Ascending aorta (tissue), 2 donors: Measurements from ENCODE around the gene ADTRP. TPM values are rescaled to one million over a fixed set of nuclear protein-coding genes. Genes with fewer than 3 reads are reported as not detected.

Experiments
- DNase-seq, 2 donors: peaks; one replicate each; pipeline ENCODE4 v3.0.0-alpha.2; 2019; ENCODE audit warnings: low spot score in 2 of 2
- H3K27ac ChIP-seq, 2 donors: fragments of 200-600 bp; sonication (generic); one replicate each; pipeline ENCODE4 v1.5.1; 2016 to 2017; ENCODE audit warnings: mild to moderate bottlenecking in 1 of 2
- H3K27me3 ChIP-seq: fragments of 200-600 bp; sonication (generic); one replicate; pipeline ENCODE4 v1.5.1; 2017
- H3K36me3 ChIP-seq, 2 donors: fragments of 200-600 bp; sonication (generic); one replicate each; pipeline ENCODE4 v1.5.1; 2016
- H3K4me1 ChIP-seq, 2 donors: fragments of 200-600 bp; sonication (generic); one replicate each; pipeline ENCODE4 v1.5.1; 2016 to 2017; ENCODE audit warnings: mild to moderate bottlenecking in 1 of 2
- H3K4me3 ChIP-seq, 2 donors: fragments of 200-600 bp; sonication (generic); one replicate each; pipeline ENCODE4 v1.5.1; 2016 to 2017; ENCODE audit warnings: mild to moderate bottlenecking in 1 of 2
- H3K9me3 ChIP-seq, 2 donors: fragments of 200-600 bp; sonication (generic); one replicate each; pipeline ENCODE4 v1.5.1; 2016
- intact Hi-C: fragments of 100-400 bp; cut with DNase I; formaldehyde crosslinking; loops from one replicate; pipeline ENCODE4 v1.15.1; 2023
- total RNA-seq: library from RNA; depleted of rRNA; stranded (reverse); fragments of >200 nt; gene quantifications from one replicate; pipeline ENCODE4 v1.1.0, GENCODE V29; 2016
- TF ChIP-seq, protein P1 (sequence below), 3 experiments: fragments of 200-600 bp in 2 of 3; fragments of 450-650 bp in 1 of 3; sonication (generic) in 2 of 3; IDR thresholded peaks; one replicate each; pipeline ENCODE4 v1.5.1; 2016 to 2019; ENCODE audit warnings: antibody characterized with exemption in 3 of 3, mild to moderate bottlenecking in 1 of 3, moderate library complexity in 1 of 3

ADTRP gene
- total RNA-seq, 1 donor from 2014 or later = not detected

DNA sequence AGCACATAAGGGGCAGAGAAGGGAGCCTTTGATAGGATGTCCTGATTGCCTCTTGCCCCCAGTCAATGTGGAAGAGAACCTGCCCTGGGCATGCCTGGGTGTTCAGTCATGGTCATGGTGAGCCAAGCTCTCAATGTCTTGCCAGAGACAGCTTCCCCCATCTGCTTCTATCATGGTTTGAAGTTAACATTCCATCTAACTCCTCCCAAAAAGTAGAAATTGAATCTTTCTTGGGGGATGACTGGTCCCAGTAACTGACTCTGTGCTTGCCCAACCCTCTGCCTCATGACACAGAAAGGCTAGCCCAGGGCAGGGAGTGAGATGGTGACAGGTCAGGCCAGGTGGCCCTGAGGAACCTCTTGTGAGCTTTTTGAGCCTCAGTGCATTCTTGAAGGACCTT is 60.1 kb downstream of the ADTRP start:
- DNase-seq = no peak
- Histone ChIP-seq H3K4me1 (no peaks in the 10 kb centered on the region), H3K9me3 (no peaks in the 10 kb centered on the region), H3K27me3 (no peaks in the 10 kb centered on the region), H3K27ac (no peak overlapping the region), H3K36me3 (no peaks in the 10 kb centered on the region), H3K4me3 (no peak overlapping the region)
- TF ChIP-seq, protein P1, sequence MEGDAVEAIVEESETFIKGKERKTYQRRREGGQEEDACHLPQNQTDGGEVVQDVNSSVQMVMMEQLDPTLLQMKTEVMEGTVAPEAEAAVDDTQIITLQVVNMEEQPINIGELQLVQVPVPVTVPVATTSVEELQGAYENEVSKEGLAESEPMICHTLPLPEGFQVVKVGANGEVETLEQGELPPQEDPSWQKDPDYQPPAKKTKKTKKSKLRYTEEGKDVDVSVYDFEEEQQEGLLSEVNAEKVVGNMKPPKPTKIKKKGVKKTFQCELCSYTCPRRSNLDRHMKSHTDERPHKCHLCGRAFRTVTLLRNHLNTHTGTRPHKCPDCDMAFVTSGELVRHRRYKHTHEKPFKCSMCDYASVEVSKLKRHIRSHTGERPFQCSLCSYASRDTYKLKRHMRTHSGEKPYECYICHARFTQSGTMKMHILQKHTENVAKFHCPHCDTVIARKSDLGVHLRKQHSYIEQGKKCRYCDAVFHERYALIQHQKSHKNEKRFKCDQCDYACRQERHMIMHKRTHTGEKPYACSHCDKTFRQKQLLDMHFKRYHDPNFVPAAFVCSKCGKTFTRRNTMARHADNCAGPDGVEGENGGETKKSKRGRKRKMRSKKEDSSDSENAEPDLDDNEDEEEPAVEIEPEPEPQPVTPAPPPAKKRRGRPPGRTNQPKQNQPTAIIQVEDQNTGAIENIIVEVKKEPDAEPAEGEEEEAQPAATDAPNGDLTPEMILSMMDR (IDR thresholded peaks at IDR 0.05) = no peak
- intact Hi-C loops = no loop called here

DNA sequence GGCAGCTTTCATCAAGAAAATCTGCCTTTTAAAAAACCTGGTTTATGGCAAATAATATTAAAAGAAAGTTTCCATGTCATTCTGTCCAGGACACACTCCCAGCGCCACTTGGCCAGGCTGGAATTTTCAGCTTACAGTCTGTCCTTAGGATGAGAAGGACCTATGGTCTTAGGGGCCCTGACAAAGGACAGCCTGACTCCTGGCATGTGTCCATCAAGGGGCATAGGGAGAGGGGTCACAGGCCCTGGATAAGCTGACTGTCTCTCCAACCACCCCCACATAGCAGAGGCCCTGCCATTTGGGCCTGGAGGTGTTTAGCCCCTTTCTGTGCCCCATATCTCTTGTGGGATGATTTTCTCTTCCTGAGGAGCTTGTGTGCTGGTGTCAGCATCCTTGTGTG is 60.6 kb downstream of the ADTRP start:
- Histone ChIP-seq H3K4me1 (peaks cover 0 to under 1% of the 10 kb centered on the region in 2 donors), H3K27me3 (no peaks in the 10 kb centered on the region), H3K36me3 (no peaks in the 10 kb centered on the region), H3K9me3 (no peaks in the 10 kb centered on the region), H3K4me3 (no peak overlapping the region), H3K27ac (no peak overlapping the region)
- TF ChIP-seq, protein P1 (IDR thresholded peaks at IDR 0.05) = no peak
- DNase-seq = no peak
- intact Hi-C loops = no loop called here

GRCh38 chr6:11714798-11715285 is 63.8 kb downstream of the ADTRP start:
- H3K27ac ChIP-seq = no peak overlapping the region
- no peak overlapping the region for H3K4me3 ChIP-seq
- H3K9me3 ChIP-seq = no peaks in the 10 kb centered on the region
- peaks cover 0 to 4% of the 10 kb centered on the region in 2 donors for H3K4me1 ChIP-seq
- intact Hi-C loops = no loop called here
- no peaks in the 10 kb centered on the region for H3K36me3 ChIP-seq
- DNase-seq = no peak
- TF ChIP-seq, protein P1 (IDR thresholded peaks at IDR 0.05) = no peak
- H3K27me3 ChIP-seq = no peaks in the 10 kb centered on the region

DNA sequence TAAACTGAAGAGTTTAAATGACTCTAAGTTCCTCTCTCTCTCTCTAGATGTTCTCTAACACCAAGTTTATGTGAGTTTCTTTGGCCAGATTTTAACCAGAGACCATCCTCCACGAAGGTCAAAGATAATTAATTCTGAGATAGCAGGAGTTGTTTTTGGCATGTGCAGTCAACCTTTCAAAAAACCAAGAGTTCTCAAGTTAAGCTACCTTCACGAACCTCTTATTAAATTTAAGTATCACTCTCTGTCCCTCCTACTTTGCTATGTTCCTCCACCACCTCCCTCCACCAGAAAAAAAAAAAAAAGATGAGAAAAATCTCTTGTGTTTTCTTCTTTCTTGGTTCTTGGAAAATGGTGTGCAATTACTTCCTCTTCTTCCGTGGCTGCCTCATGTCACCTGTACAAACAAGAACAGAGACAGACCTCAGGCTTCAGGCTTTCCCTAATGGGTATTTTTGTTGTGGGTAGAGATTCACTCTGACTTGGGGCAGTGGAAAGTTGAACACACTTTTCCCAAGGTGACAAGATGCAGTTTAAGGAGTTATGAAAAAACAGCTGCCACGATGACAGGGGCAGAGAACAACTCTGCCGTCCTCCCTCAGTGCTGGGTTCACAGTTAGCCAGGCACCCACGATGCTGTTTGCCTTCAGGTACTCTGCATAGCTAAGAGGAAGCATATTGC is 64.3 kb downstream of the ADTRP start:
- TF ChIP-seq, protein P1 (IDR thresholded peaks at IDR 0.05) = no peak
- Histone ChIP-seq H3K27me3 (no peaks in the 10 kb centered on the region), H3K4me1 (peaks cover 0 to 4% of the 10 kb centered on the region in 2 donors), H3K9me3 (no peaks in the 10 kb centered on the region), H3K36me3 (no peaks in the 10 kb centered on the region), H3K4me3 (no peak overlapping the region), H3K27ac (no peak overlapping the region)
- intact Hi-C loops = no loop called here
- no peak for DNase-seq

GRCh38 chr6:11712760-11713159 is 65.8 kb downstream of the ADTRP start:
- DNase-seq = no peak
- Histone ChIP-seq H3K9me3 (no peaks in the 10 kb centered on the region), H3K27ac (no peak overlapping the region), H3K27me3 (no peaks in the 10 kb centered on the region), H3K4me3 (no peak overlapping the region), H3K4me1 (peaks cover 0 to 4% of the 10 kb centered on the region in 2 donors), H3K36me3 (no peaks in the 10 kb centered on the region)
- TF ChIP-seq, protein P1 (IDR thresholded peaks at IDR 0.05) = no peak
- intact Hi-C loops = no loop called here
